Dendritic cell treated with granulocyte-macrophage colony-stimulating factor and Interleukin-4, amounts not matched to agents 40 ng/mL and 50 ng/mL, for 4 days (primary cell): Measurements from ENCODE around the gene FNDC3B.

Source experiments
- H3K27ac Mint-ChIP-seq: one replicate; pipeline ENCODE4 v1.8.0; 2022; ENCODE audit warnings: mild to moderate bottlenecking, mixed read lengths
- H3K27me3 Mint-ChIP-seq: one replicate; pipeline ENCODE4 v1.8.0; 2022; ENCODE audit warnings: mild to moderate bottlenecking, mixed read lengths
- H3K36me3 Mint-ChIP-seq: one replicate; pipeline ENCODE4 v1.8.0; 2022; ENCODE audit warnings: low read depth, mixed read lengths
- H3K4me1 Mint-ChIP-seq: one replicate; pipeline ENCODE4 v1.8.0; 2022; ENCODE audit warnings: low read depth, mixed read lengths
- H3K4me3 Mint-ChIP-seq: one replicate; pipeline ENCODE4 v1.8.0; 2022; ENCODE audit warnings: mild to moderate bottlenecking, moderate library complexity, mixed read lengths
- H3K9me3 Mint-ChIP-seq: one replicate; pipeline ENCODE4 v1.8.0; 2022; ENCODE audit warnings: mixed read lengths
- intact Hi-C: fragments of 100-400 bp; cut with micrococcal nuclease; formaldehyde crosslinking; loops from one replicate; pipeline ENCODE4 v1.15.0; 2022

Gene FNDC3B

GRCh38 chr3:172078244-172078643, 38.9 kb downstream of the FNDC3B start:
- peaks cover 27% of the 10 kb centered on the region for H3K36me3 Mint-ChIP-seq
- H3K27me3 Mint-ChIP-seq = no peaks in the 10 kb centered on the region
- H3K4me1 Mint-ChIP-seq = peaks cover 41% of the 10 kb centered on the region
- no peaks in the 10 kb centered on the region for H3K9me3 Mint-ChIP-seq
- H3K27ac Mint-ChIP-seq = no peak overlapping the region
- intact Hi-C loops = no loop called here
- H3K4me3 Mint-ChIP-seq = no peak overlapping the region

- intact Hi-C loops = no loop called here
- Mint-ChIP-seq H3K27me3 (no peaks in the 10 kb centered on the region), H3K4me3 (no peak overlapping the region), H3K36me3 (peaks cover 29% of the 10 kb centered on the region), H3K9me3 (no peaks in the 10 kb centered on the region), H3K27ac (no peak overlapping the region), H3K4me1 (peaks cover 39% of the 10 kb centered on the region)
These were observed 39.3 kb downstream of the FNDC3B start for GRCh38 chr3:172078721-172079120.

- Mint-ChIP-seq H3K27me3 (no peaks in the 10 kb centered on the region), H3K9me3 (no peaks in the 10 kb centered on the region), H3K36me3 (peaks cover 29% of the 10 kb centered on the region), H3K27ac (no peak overlapping the region), H3K4me3 (no peak overlapping the region), H3K4me1 (peaks cover 31% of the 10 kb centered on the region)
- intact Hi-C loops = no loop called here
These were observed 40.1 kb downstream of the FNDC3B start for GRCh38 chr3:172079326-172079976.

- intact Hi-C loops = no loop called here
- Mint-ChIP-seq H3K27me3 (no peaks in the 10 kb centered on the region), H3K9me3 (no peaks in the 10 kb centered on the region), H3K4me1 (peaks cover 24% of the 10 kb centered on the region), H3K36me3 (peaks cover 28% of the 10 kb centered on the region), H3K27ac (no peak overlapping the region), H3K4me3 (no peak overlapping the region)
These were observed 41.1 kb downstream of the FNDC3B start for GRCh38 chr3:172080503-172080902.

GRCh38 chr3:172082269-172082668, 42.9 kb downstream of the FNDC3B start:
- peaks cover 24% of the 10 kb centered on the region for H3K36me3 Mint-ChIP-seq

GRCh38 chr3:172082820-172083513, 43.6 kb downstream of the FNDC3B start:
- H3K4me1 Mint-ChIP-seq = peaks cover 40% of the 10 kb centered on the region
- intact Hi-C loops = no loop called here
- no peaks in the 10 kb centered on the region for H3K9me3 Mint-ChIP-seq
- H3K27ac Mint-ChIP-seq = no peak overlapping the region
- peaks cover 23% of the 10 kb centered on the region for H3K36me3 Mint-ChIP-seq
- H3K4me3 Mint-ChIP-seq = no peak overlapping the region
- H3K27me3 Mint-ChIP-seq = no peaks in the 10 kb centered on the region

More at GRCh38 chr3:172082269-172082668, 42.9 kb downstream of the FNDC3B start:
- Mint-ChIP-seq H3K27me3 (no peaks in the 10 kb centered on the region), H3K9me3 (no peaks in the 10 kb centered on the region), H3K4me3 (no peak overlapping the region), H3K4me1 (peaks cover 33% of the 10 kb centered on the region), H3K27ac (no peak overlapping the region)
- intact Hi-C loops = no loop called here

GRCh38 chr3:172083995-172084409, 44.6 kb downstream of the FNDC3B start:
- H3K27me3 Mint-ChIP-seq = no peaks in the 10 kb centered on the region
- intact Hi-C loops = no loop called here

GRCh38 chr3:172084871-172085556, 45.6 kb downstream of the FNDC3B start:
- intact Hi-C loops = no loop called here
- H3K4me1 Mint-ChIP-seq = peaks cover 36% of the 10 kb centered on the region
- H3K4me3 Mint-ChIP-seq = no peak overlapping the region
- H3K27me3 Mint-ChIP-seq = no peaks in the 10 kb centered on the region
- no peak overlapping the region for H3K27ac Mint-ChIP-seq
- no peaks in the 10 kb centered on the region for H3K9me3 Mint-ChIP-seq
- peaks cover 9% of the 10 kb centered on the region for H3K36me3 Mint-ChIP-seq

More at GRCh38 chr3:172083995-172084409, 44.6 kb downstream of the FNDC3B start:
- H3K4me1 Mint-ChIP-seq = peaks cover 38% of the 10 kb centered on the region
- H3K9me3 Mint-ChIP-seq = no peaks in the 10 kb centered on the region
- H3K36me3 Mint-ChIP-seq = peaks cover 15% of the 10 kb centered on the region
- no peak overlapping the region for H3K27ac Mint-ChIP-seq
- H3K4me3 Mint-ChIP-seq = no peak overlapping the region

GRCh38 chr3:172085557-172085895, 46.1 kb downstream of the FNDC3B start:
- Mint-ChIP-seq H3K27ac (no peak overlapping the region), H3K4me1 (peaks cover 41% of the 10 kb centered on the region), H3K4me3 (no peak overlapping the region), H3K36me3 (peaks cover 9% of the 10 kb centered on the region), H3K9me3 (no peaks in the 10 kb centered on the region), H3K27me3 (no peaks in the 10 kb centered on the region)
- intact Hi-C loops = no loop called here

- intact Hi-C loops = no loop called here
- Mint-ChIP-seq H3K27me3 (no peaks in the 10 kb centered on the region), H3K36me3 (peaks cover 9% of the 10 kb centered on the region), H3K4me1 (peaks cover 41% of the 10 kb centered on the region), H3K9me3 (no peaks in the 10 kb centered on the region), H3K27ac (no peak overlapping the region), H3K4me3 (no peak overlapping the region)
These were observed 46.7 kb downstream of the FNDC3B start for GRCh38 chr3:172086071-172086470.

- Mint-ChIP-seq H3K4me1 (peaks cover 48% of the 10 kb centered on the region), H3K9me3 (no peaks in the 10 kb centered on the region), H3K27me3 (no peaks in the 10 kb centered on the region), H3K27ac (peak overlapping the region; percentile 60), H3K36me3 (peaks cover 9% of the 10 kb centered on the region), H3K4me3 (no peak overlapping the region)
- intact Hi-C loops = no loop called here
These were observed 47.8 kb downstream of the FNDC3B start for GRCh38 chr3:172087198-172087597.

GRCh38 chr3:172087602-172088580, 48.5 kb downstream of the FNDC3B start:
- Mint-ChIP-seq H3K36me3 (peaks cover 11% of the 10 kb centered on the region), H3K4me3 (no peak overlapping the region), H3K4me1 (peaks cover 49% of the 10 kb centered on the region), H3K27me3 (no peaks in the 10 kb centered on the region), H3K27ac (peak overlapping the region; percentile 60), H3K9me3 (no peaks in the 10 kb centered on the region)
- intact Hi-C loops = no loop called here

- Mint-ChIP-seq H3K9me3 (no peaks in the 10 kb centered on the region), H3K4me3 (no peak overlapping the region), H3K27me3 (no peaks in the 10 kb centered on the region), H3K36me3 (peaks cover 13% of the 10 kb centered on the region), H3K27ac (no peak overlapping the region), H3K4me1 (peaks cover 43% of the 10 kb centered on the region)
- intact Hi-C loops = no loop called here
These were observed 49.9 kb downstream of the FNDC3B start for GRCh38 chr3:172089250-172089649.
